OCI-LY7 (cell line): ENCODE results near the gene WNT1.

Experiments used
- EZH2phosphoT487 ChIP-seq: fragments of 200-600 bp; sonication (generic); IDR thresholded peaks from 2 replicates; pipeline ENCODE4 v1.6.1; 2018; ENCODE audit warnings: low read depth, borderline replicate concordance, mild to moderate bottlenecking, mixed run types, antibody characterized with exemption, low read length, moderate library complexity, mixed read lengths
- TF ChIP-seq, protein P1 (sequence below): fragments of 200-600 bp; sonication (generic); conservative IDR thresholded peaks from 2 replicates; pipeline ENCODE4 v1.5.1; 2014; ENCODE audit warnings: mild to moderate bottlenecking, antibody characterized with exemption, low read length, moderate library complexity, mixed read lengths

DNA sequence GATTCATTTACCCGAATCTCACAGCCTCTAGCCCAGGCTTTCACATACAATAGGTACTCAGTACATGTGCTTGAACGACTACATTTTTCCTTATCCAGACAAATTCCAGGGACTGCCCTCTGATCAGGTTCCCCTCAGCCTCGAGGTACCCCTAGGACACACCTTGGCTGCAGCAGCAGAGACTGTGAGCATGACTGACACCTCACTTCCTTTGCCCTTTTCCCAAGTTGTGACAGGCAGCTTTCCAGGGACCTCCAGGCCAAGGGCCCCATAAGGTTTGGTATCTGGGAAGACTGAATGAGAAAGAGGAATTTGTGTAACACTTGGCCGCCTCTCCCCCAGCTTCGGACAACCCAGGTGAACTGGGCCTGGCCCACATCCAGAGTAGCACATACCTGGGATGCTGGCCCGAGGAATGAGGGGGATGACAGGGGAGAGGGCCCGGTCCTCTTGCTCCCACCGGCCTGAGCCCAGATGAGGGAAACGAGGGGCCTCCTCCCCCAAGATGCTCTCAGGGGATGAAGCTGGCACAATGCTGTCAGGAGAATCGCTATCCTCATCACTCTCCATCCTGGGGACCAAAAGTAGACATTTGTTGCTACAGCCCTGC, 50.6 kb downstream of the WNT1 start:
- TF ChIP-seq, protein P1, sequence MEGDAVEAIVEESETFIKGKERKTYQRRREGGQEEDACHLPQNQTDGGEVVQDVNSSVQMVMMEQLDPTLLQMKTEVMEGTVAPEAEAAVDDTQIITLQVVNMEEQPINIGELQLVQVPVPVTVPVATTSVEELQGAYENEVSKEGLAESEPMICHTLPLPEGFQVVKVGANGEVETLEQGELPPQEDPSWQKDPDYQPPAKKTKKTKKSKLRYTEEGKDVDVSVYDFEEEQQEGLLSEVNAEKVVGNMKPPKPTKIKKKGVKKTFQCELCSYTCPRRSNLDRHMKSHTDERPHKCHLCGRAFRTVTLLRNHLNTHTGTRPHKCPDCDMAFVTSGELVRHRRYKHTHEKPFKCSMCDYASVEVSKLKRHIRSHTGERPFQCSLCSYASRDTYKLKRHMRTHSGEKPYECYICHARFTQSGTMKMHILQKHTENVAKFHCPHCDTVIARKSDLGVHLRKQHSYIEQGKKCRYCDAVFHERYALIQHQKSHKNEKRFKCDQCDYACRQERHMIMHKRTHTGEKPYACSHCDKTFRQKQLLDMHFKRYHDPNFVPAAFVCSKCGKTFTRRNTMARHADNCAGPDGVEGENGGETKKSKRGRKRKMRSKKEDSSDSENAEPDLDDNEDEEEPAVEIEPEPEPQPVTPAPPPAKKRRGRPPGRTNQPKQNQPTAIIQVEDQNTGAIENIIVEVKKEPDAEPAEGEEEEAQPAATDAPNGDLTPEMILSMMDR: no peak
- TF ChIP-seq EZH2phosphoT487: no peak
